ENCODE data around the gene NOX1.

NOX1 gene

DNA sequence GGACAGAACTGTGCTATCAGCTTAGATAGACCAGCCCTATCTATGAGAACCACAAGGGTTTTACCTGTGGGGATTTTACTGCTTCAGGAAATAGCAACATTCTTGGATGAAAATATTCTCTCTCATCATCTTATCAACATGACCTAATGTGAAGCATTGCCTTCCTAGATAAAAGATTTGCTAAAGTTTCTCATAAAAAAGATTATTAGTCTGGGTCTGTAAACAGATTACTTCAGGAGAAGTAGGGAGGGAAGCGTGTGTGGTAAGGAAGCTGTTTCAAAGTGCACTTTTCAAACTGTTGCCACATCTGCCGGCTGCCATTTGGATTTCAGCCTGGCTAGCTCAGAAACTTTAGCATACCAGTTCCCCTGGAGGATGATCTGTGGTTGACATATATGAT is at the start of gene NOX1:
TSS of gene NOX1 (minus strand) at position 35 of the 400 bp plus-strand sequence. CDS start 220 bp downstream, outside the sequence.
- DNase-seq, result no peak

DNA sequence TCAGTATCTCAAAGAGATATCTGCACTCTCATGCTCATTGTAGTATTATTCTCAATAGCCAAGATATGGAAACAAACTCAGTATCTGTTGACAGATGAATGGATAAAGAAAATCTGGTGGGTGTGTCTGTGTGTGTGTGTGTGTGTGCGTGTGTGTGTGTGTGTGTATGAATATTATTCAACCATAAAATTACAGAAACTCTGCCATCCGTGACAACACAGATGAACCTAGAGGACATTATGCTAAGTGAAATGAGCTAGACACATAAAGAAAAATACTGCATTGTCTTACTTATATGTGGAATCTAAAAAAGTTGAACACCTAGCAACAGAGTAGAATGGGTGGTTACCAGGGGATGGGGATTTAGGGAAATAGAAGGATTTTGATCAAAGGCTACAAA is 41.4 kb upstream of the NOX1 start:
- no peak for DNase-seq

DNA sequence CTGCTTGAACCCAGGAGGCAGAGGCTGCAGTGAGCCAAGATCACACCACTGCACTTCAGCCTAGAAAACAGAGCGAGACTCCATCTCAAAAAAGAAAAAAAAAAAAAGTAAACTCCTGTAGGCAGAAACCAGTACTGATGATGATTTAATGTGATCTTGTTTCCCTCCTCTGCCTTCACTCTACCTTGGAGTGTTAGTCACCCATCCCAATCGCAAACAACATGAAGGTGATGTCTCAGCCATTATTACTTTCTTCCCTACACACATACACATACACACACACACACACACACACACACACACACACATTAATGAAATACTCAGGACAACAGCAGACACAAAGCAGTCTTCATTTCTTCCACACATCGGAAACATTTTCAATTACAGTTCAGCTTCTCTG is 39.0 kb upstream of the NOX1 start:
- DNase-seq, result no peak

DNA sequence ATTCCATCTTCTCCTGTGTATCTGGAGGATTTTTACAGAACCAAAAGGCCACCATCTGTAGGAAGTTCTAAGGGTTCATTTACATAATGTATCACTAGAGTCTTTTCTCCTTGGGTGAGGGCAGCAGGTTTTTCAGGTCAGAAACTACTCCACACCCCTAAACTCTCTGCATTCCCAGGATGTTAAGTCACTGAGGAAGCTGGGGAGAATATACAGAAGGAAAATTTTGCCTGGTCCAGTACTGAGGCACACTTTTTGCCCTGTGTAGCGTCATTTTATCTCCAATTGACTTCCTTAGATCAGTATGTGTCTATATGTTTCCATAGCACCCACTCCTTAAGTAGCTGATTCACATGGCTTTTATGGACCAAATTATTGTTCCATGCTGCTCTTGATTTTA is 37.6 kb upstream of the NOX1 start:
- DNase-seq, result no peak

DNA sequence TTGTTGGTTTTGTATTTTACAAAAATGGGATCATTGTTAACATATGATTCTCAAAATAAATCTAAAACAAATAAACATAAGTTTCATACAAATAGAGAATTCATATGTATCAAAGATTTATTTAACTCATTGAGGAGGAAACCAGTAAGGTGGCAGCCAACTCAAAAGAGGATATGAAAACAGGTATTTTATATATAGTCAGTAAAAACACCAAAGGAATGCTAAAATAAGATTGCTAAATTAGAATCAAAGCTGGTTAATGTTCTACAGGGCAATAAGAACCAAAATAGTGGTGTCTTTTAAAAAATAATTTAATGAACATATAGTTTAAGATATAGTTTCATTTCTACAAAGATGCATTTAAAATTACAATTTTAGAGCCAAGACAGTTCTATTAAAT is 31.5 kb upstream of the NOX1 start:
- no peak for DNase-seq

GRCh38 chrX:100904433-100904832 is 30.3 kb upstream of the NOX1 start:
- no peak for DNase-seq

- peak; percentile 11 for DNase-seq
Measured at GRCh38 chrX:100895365-100896075, 21.4 kb upstream of the NOX1 start.

- DNase-seq, result no peak
Measured at GRCh38 chrX:100883654-100884053, 9.5 kb upstream of the NOX1 start.

GRCh38 chrX:100880368-100880767 is 6.2 kb upstream of the NOX1 start:
- no peak for DNase-seq

GRCh38 chrX:100871594-100872560 is 2.3 kb downstream of the NOX1 start:
- DNase-seq, result no peak

DNA sequence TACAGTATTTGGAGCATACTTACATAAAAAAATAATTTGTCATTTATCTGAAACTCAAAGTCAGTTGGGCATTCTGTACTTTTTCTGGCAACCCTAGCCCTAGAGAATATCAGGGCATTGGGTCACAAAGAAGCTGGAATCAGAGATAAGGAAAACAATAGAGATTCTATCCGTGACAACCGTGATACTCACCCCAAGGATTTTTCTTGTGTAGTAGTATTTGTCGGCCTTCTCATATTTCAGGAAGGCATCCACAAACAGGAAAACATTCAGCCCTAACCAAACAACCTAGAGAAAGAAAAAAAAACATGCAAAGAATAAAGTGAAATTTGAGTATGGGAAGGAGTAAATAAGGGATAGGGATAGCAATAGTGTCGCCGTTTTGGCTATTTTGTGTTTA is 3.6 kb downstream of the NOX1 start:
- DNase-seq, result no peak

GRCh38 chrX:100868273-100868672 is 5.9 kb downstream of the NOX1 start:
- no peak for DNase-seq

DNA sequence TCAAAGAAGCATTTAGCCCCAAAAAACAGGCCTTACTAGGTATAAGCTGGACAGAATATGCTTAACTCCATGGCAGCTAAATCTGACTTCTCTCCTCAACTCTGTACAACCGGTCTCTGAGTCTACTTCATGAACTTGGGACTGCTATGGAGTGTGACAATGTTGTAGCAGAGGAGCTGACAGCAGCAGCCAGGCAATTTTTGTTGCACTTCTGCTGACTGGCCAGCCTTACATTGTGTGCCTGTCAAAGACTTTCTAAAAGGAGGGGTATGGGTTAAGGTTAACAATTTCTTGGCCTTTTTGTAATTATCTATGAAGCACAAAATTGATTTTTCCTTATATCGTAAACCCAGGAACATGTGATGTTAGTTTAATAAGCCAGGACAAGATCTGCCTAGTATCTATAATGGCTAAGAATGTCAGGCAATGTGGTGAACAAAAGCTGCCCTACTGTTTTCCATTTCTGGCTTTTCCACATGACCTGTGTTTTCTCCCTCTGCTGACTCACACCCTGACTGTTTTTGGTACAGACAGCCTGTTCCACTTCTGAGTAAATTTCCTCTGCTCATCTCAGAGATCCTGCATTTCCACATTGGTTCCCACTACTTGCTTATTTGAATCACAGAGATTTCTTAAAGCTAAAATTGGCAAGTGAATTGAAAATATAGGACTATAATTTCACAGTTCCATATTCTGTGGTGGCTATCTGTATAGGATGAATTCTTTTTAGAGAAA is 9.3 kb downstream of the NOX1 start:
- no peak for DNase-seq

GRCh38 chrX:100863326-100863864 is 10.8 kb downstream of the NOX1 start:
- DNase-seq, result no peak

GRCh38 chrX:100852810-100853209 is 21.3 kb downstream of the NOX1 start:
- no peak for DNase-seq

DNA sequence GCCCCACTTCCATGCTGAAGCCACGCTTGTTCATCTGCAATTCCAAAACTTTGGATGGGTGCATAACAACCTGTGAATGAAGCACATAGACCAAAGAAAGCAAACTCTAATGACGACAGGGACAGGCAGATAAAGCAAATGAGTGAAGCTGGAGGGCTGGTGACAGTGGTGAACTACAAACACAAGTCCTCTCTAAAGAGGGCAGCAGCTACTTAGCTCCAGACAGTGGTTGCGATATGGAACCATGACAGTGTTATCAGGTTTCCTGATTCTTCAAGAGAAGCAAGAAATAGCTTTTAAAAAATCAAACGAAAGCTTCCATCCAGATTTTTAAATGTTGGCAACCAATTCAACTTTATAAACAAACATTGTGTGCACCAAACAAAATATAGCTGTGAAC is 23.8 kb downstream of the NOX1 start:
- no peak for DNase-seq

GRCh38 chrX:100831219-100831946 is 42.8 kb downstream of the NOX1 start:
- DNase-seq, result no peak

DNA sequence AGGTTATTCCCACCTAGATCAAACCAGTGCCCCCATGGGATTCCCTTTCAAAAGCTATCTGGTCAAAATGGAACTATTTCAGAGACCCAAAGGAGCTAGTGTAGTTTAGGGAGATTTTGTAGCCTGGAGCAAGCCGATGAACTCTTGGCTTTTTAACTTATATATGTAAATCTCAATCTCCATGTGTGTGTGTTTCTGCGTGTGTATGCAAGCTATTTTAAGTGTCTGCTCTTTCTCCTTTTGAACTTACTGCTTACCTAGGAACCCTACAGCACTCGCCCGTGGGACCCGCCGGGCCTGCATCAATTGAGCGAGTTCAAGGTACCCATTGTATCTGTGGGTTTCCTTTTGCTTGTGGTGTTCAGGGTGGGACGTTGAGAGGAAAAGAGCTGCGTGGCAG is 43.6 kb downstream of the NOX1 start:
- no peak for DNase-seq

- DNase-seq, result no peak
Measured at GRCh38 chrX:100830143-100830542, 44.0 kb downstream of the NOX1 start.

GRCh38 chrX:100829730-100830129 is 44.4 kb downstream of the NOX1 start:
- peak; percentile 9 for DNase-seq

- peak; percentile 80 for DNase-seq
Measured at GRCh38 chrX:100819837-100820666, 54.1 kb downstream of the NOX1 start, which contains the start of gene CSTF2. Gene CSTF2 (plus strand): TSS chrX:100820391. CDS start chrX:100820417, 26 bp downstream.

DNA sequence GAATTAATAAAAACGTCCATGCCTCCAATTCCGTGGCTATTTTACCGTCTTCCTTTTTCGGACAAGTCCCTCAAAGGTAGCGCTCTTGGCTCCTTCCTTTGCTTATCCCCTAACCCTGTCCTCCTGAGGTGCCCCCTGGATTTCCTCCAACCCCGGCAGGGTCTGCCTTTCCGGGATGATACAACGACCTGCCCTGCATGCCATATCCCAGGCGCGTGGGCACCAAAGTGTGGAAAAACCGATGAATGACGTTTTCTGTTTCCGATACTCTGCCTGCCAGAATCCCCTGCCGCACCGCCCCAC is 54.7 kb downstream of the NOX1 start:
- DNase-seq, result no peak

Data from activated naive CD4-positive, alpha-beta T cell treated with anti-CD3 and anti-CD28 coated beads, Interleukin-2, amount 50 U/mL, for 16 hours (primary cell).